Hindlimb muscle (tissue), 1 donor: ENCODE measurements around the gene UCKL1. TPM values are rescaled to one million over a fixed set of nuclear protein-coding genes. Genes with fewer than 3 reads are reported as not detected.
"Not testable (repeated sequence)": the region's sequence is repeated elsewhere in the genome, so short reads cannot be mapped to it uniquely, and the experiment has no call there.

Source experiments
- DNase-seq: peaks from one replicate; pipeline ENCODE4 v3.0.0-alpha.2; 2013
- polyA plus RNA-seq: library from polyadenylated mRNA; unstranded; fragments of 120-200 nt; gene quantifications from one replicate; pipeline ENCODE4 v1.2.1, GENCODE V29; 2013; ENCODE audit not compliant: insufficient read length

The UCKL1 gene
- 54.9 TPM for polyA plus RNA-seq

DNA sequence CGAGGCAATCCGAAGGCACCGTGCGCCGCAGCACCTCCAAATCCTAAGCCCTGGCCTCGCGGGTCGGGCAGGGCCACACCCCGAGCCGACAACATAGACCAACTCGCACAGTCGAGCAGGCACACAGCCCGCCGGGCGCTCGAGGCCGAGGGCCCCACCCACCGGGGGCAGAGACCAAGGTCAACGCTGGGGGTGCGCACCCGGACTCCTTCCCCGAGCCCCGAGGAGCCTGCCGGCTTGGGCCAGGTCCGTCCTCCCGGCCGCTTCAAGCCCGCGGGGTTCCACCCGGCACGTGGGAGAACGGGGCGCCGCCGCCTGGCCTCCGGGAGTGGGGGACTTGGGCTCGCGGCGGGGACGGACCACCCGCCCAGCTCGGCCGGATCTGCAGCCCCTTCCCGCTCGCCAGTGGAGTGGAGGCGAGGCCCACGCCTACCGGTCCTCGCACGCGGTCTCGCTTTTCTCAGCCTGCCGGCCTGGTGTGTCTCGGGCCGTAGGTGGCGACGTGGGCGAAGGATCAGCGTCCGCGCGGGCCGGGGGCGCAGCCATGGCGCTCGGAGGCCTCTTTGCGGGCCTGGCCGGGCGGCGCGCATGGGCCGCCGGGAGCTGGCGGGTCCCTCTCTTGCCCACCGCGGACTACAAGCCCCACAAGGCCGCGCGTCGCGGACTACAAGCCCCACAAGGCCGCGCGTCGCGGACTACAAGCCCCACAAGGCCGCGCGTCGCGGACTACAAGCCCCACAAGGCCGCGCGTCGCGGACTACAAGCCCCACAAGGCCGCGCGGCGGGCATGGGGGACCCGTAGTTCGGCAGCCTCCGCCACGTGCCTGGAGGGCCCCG lies at the start of gene UCKL1:
Gene UCKL1 (minus strand): TSS at position 590 of the 837 bp plus-strand sequence. CDS start 44 bp downstream, at position 546.
- DNase-seq: peak; percentile 93

GRCh38 chr20:64005394-64005793 lies 49.2 kb upstream of the UCKL1 start:
- no peak for DNase-seq

- no peak for DNase-seq
These were observed 47.9 kb upstream of the UCKL1 start for GRCh38 chr20:64003960-64004725.

- no peak for DNase-seq
These were observed 45.4 kb upstream of the UCKL1 start for GRCh38 chr20:64001607-64002011.

DNA sequence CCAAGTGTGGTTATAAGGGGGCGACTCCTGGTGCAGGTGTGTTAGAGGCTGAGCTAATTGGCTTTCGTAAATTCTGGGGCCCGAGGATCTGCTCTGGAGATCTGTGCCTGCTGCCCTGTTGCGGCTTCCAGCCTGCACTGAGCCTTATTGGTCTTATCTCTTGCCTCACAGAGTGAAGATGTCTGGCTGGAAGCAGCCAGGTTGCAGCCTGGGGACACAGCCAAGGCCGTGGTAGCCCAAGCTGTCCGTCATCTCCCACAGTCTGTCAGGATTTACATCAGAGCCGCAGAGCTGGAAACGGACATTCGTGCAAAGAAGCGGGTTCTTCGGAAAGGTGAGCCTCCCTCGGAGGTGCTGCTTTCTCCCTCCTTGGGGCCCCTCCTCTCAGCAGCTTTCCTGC lies 44.7 kb upstream of the UCKL1 start:
- DNase-seq: no peak

- DNase-seq: no peak
These were observed 26.7 kb upstream of the UCKL1 start for GRCh38 chr20:63982937-63983336.

- peak; percentile 96 for DNase-seq
These were observed 24.9 kb upstream of the UCKL1 start, which contains the start of gene PRPF6 for GRCh38 chr20:63980806-63981728. TSS of gene PRPF6 (plus strand) at chr20:63981132. CDS start at chr20:63981246, 114 bp downstream.

DNA sequence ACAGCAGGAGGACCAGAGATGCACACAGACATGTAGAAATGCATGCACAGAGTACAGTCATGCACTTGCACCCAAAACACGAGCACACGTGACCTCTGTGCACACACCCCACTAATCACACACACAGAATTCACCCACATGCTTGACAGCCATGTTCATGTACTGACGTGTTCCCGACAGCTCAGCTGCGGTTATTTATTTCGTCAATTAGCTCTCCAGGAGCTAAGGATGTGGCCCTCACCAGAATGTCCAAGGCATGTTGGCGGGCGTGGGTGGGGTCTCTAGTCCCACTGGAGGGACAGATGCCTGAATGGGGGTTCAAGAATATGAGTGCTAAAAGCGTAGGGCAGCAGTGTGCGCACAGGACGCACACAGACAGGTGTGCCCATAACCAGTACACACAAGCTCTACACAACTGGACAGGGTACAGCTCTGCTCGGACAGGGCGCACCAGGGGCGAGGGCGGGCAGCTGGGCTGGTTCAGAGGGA lies 24.1 kb upstream of the UCKL1 start:
- no peak for DNase-seq

DNA sequence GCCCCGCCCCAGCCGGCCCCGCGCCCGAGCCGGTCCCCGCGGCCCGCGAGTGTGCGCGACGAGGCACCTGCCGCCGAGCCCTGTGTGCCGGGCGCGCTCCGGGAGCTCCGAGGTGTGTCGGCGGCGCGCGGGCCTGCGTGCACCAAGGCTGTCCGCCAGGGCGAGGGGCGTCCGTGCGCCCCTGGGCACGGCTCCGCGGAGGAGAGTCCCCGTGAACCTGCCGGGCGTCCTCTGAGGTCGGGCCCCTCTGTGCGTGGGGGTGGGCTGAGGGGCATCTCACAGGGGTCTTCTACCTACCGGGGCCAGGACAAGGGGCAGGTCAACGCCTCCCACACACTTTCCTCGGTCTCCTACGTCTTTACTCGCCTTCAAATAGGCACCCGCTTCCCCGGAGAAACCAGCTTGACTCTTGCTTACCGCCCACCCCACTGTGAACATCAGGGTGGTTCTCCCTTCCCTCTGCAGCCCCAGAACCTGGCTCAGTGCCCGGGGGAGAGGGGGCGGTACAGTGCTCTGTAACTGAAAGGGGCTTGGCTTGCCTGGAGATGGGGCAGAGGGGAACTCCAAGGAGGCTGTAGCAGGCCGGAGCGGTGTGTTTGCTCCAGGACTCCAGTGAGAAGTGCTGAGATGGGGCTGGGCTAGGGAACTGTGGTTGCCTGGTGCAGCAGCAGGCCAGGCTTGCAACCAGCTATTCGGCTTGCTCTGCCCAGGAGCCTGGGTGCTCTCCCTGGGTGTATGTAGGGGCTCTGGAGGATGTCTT lies 23.5 kb upstream of the UCKL1 start, which contains the start of gene SAMD10:
Gene SAMD10 (minus strand): TSS at position 86 of the 760 bp plus-strand sequence. CDS start 175 bp downstream, outside the sequence.
- peak; percentile 68 for DNase-seq

GRCh38 chr20:63979229-63979556 lies 23.0 kb upstream of the UCKL1 start:
- DNase-seq: no peak

DNA sequence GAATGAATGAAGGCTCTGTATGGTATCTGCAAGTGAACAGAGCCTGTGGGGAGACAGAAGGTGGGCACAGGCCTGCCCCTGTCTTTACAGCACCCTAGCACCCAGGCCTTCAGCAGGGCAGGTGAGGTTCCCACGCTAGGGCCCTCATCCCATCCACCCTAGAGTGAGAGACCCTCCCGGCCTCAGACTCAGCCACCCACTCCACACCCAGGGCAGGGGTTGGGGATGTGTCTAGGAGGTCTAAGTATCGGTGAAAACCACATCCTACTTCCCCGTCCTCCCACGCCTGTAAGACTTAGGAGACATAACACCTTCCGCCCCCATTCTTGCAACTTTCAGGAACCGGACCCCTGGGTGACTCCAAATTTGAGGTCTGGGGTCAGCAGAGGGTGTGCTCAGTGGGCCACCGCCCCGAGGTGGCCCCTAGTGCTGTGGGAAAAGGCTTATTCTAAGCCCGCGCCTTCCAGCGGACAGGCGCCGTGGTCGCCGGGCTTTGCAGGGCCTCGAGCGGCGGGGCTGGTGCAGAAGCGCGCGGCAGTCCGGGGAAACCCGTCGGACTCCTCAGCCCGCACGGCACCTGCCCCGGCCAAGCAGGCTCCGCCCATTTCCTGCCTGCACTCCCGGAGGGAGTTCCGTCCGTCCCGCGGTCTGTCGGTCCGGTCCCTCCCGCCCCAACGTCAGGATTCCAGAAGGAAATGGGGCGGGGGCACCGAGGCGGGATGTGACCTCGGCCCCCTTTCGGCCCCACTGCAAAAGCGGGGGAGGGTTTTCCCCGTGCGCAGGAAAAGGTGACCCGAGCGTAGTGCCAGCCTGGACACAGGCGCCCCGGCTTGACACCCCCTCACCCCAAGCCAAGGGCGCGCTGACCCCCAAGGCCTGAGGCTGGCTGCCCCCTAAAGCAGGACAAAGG lies 22.4 kb upstream of the UCKL1 start:
- DNase-seq: no peak

DNA sequence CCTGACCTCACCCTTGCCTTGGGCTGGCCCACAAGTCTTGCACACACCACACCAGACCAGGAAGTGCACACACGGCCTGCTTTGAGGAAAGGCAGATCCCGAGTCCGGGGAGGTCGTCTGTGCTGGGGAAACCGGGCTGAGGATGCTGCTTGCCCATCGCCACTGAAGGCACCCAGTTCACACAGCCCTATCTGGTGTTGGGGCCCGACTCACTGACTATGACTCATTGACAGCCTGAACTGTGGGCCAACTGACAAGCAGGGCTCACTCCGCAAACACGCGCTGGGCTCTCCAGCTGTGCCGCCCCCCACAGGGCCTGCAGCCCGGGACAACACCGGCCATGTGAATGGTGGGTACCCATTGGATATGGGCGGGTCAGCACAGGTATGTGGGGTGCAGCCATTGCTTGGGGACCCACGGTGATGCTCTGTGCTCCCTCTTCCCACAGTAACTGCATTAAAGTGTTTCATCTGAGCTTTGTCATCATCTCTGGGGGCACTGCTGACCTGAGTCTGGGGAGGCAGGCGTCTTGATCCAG lies 21.6 kb upstream of the UCKL1 start:
- no peak for DNase-seq

- no peak for DNase-seq
These were observed 20.9 kb upstream of the UCKL1 start for GRCh38 chr20:63976980-63977738.

DNA sequence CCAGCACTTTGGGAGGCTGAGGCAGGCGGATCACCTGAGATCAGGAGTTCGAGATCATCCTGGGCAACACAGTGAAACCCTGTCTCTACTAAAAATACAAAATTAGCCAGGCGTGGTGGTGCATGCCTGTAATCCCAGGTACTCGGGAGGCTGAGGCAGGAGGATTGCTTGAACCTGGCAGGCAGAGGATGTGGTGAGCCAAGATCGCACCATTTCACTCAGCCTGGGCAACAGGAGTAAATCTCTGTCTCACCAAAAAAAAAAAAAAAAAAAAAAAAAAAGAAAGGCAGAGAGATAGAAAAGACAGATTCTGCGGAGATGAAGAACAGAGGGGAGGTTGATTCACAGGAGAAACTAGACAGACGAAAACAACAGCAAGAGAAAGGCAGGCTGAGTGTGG lies 20.3 kb upstream of the UCKL1 start:
- DNase-seq: not testable (repeated sequence)

GRCh38 chr20:63974402-63975200 lies 18.4 kb upstream of the UCKL1 start:
- DNase-seq: no peak

DNA sequence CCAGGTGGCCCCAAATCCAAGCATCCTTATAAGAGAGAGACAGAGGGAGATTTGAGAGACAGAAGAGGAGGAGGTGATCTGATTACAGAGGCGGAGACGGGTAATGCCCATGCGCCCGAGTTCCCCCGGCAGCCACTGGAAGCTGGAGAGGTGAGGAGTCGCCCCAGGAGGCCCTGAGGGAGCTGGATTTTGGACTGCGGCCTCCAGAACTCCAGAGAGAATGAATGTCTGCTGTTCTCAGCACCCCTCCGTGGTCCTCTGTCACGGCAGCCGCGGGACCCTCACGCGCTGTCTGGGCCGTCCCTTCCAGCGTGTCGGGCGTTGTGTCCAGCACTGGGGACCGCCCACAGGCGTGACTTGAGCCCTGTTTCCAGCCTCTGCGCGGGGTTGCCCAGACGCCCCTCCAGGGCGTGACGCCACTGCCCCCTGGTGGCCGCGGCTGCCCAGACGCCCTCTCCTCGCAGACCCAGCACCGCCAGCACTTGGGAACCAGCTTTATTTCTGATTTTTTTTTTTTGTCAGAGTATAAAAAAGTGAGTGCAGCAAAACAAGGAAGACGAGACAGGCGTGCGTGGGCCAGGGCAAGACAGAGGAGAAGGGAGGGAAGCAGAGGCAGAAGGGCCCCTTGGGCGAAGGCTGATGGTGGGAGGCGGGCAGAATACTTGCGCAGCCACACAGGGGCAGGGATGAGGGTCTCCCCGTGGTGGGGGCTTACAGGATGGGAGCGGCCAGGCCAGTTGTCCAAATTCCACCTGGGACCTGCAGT lies 17.6 kb upstream of the UCKL1 start:
- peak; percentile 92 for DNase-seq

- no peak for DNase-seq
These were observed 16.9 kb upstream of the UCKL1 start for GRCh38 chr20:63973160-63973479.
